ENCODE measurements around the gene CRX.
"Not testable (repeated sequence)": the region's sequence is repeated elsewhere in the genome, so short reads cannot be mapped to it uniquely, and the experiment has no call there.

The CRX gene

GRCh38 chr19:47806435-47806834 lies 15.3 kb upstream of the CRX start:
- TF ChIP-seq POLR2A (IDR thresholded peaks at IDR 0.05; ENCODE audit: low read depth, low read length) (no peak), TAF1 (IDR thresholded peaks at IDR 0.05; ENCODE audit: borderline replicate concordance, low read depth, low read length) (no peak), POLR2AphosphoS5 (IDR thresholded peaks at IDR 0.05; ENCODE audit: low read depth, low read length) (no peak)
- DNase-seq (ENCODE audit: insufficient read length) = no peak
- no peak for FAIRE-seq

GRCh38 chr19:47813304-47813994 lies 8.3 kb upstream of the CRX start:
- FAIRE-seq (peak; percentile 72), DNase-seq (ENCODE audit: insufficient read length) (peak; percentile 61)
- TF ChIP-seq TAF1 (IDR thresholded peaks at IDR 0.05; ENCODE audit: borderline replicate concordance, low read depth, low read length) (no peak), POLR2AphosphoS5 (IDR thresholded peaks at IDR 0.05; ENCODE audit: low read depth, low read length) (no peak), POLR2A (IDR thresholded peaks at IDR 0.05; ENCODE audit: low read depth, low read length) (no peak)

- FAIRE-seq (no peak), DNase-seq (ENCODE audit: insufficient read length) (no peak)
- TF ChIP-seq POLR2AphosphoS5 (IDR thresholded peaks at IDR 0.05; ENCODE audit: low read depth, low read length) (no peak), TAF1 (IDR thresholded peaks at IDR 0.05; ENCODE audit: borderline replicate concordance, low read depth, low read length) (no peak), POLR2A (IDR thresholded peaks at IDR 0.05; ENCODE audit: low read depth, low read length) (no peak)
These were observed 7.8 kb upstream of the CRX start for GRCh38 chr19:47813995-47814328.

- not testable (repeated sequence) for FAIRE-seq; DNase-seq (ENCODE audit: insufficient read length)
These were observed 5.5 kb upstream of the CRX start for GRCh38 chr19:47816270-47816669.

GRCh38 chr19:47818221-47818620 lies 3.5 kb upstream of the CRX start:
- not testable (repeated sequence) for FAIRE-seq

GRCh38 chr19:47819858-47820257 lies 1.9 kb upstream of the CRX start:
- no peak for DNase-seq (ENCODE audit: insufficient read length)
- TF ChIP-seq TAF1 (IDR thresholded peaks at IDR 0.05; ENCODE audit: borderline replicate concordance, low read depth, low read length) = no peak
- TF ChIP-seq POLR2AphosphoS5 (IDR thresholded peaks at IDR 0.05; ENCODE audit: low read depth, low read length) = no peak
- TF ChIP-seq POLR2A (IDR thresholded peaks at IDR 0.05; ENCODE audit: low read depth, low read length) = no peak
- FAIRE-seq = no peak

More at GRCh38 chr19:47818221-47818620, 3.5 kb upstream of the CRX start:
- not testable (repeated sequence) for DNase-seq (ENCODE audit: insufficient read length)

GRCh38 chr19:47820410-47820809 lies 1.3 kb upstream of the CRX start:
- TF ChIP-seq TAF1 (IDR thresholded peaks at IDR 0.05; ENCODE audit: borderline replicate concordance, low read depth, low read length) (no peak), POLR2A (IDR thresholded peaks at IDR 0.05; ENCODE audit: low read depth, low read length) (no peak), POLR2AphosphoS5 (IDR thresholded peaks at IDR 0.05; ENCODE audit: low read depth, low read length) (no peak)

GRCh38 chr19:47824396-47824795 lies 2.7 kb downstream of the CRX start:
- TF ChIP-seq POLR2A (IDR thresholded peaks at IDR 0.05; ENCODE audit: low read depth, low read length) (no peak), TAF1 (IDR thresholded peaks at IDR 0.05; ENCODE audit: borderline replicate concordance, low read depth, low read length) (no peak), POLR2AphosphoS5 (IDR thresholded peaks at IDR 0.05; ENCODE audit: low read depth, low read length) (no peak)
- FAIRE-seq = no peak

More at GRCh38 chr19:47820410-47820809, 1.3 kb upstream of the CRX start:
- DNase-seq (ENCODE audit: insufficient read length) (no peak), FAIRE-seq (no peak)

GRCh38 chr19:47826800-47827199 lies 5.1 kb downstream of the CRX start:
- FAIRE-seq = no peak
- DNase-seq (ENCODE audit: insufficient read length) = no peak
- TF ChIP-seq POLR2AphosphoS5 (IDR thresholded peaks at IDR 0.05; ENCODE audit: low read depth, low read length) (no peak), TAF1 (IDR thresholded peaks at IDR 0.05; ENCODE audit: borderline replicate concordance, low read depth, low read length) (no peak), POLR2A (IDR thresholded peaks at IDR 0.05; ENCODE audit: low read depth, low read length) (no peak)

More at GRCh38 chr19:47824396-47824795, 2.7 kb downstream of the CRX start:
- no peak for DNase-seq (ENCODE audit: insufficient read length)

- DNase-seq (ENCODE audit: insufficient read length) = no peak
- no peak for FAIRE-seq
- no peak for TF ChIP-seq TAF1 (IDR thresholded peaks at IDR 0.05; ENCODE audit: borderline replicate concordance, low read depth, low read length)
- no peak for TF ChIP-seq POLR2A (IDR thresholded peaks at IDR 0.05; ENCODE audit: low read depth, low read length)
- no peak for TF ChIP-seq POLR2AphosphoS5 (IDR thresholded peaks at IDR 0.05; ENCODE audit: low read depth, low read length)
These were observed 11.0 kb downstream of the CRX start for GRCh38 chr19:47832723-47833122.

- FAIRE-seq = no peak
- no peak for DNase-seq (ENCODE audit: insufficient read length)
- TF ChIP-seq POLR2A (IDR thresholded peaks at IDR 0.05; ENCODE audit: low read depth, low read length) = no peak
- no peak for TF ChIP-seq POLR2AphosphoS5 (IDR thresholded peaks at IDR 0.05; ENCODE audit: low read depth, low read length)
- no peak for TF ChIP-seq TAF1 (IDR thresholded peaks at IDR 0.05; ENCODE audit: borderline replicate concordance, low read depth, low read length)
These were observed 14.3 kb downstream of the CRX start for GRCh38 chr19:47836038-47836437.

GRCh38 chr19:47839411-47839810 lies 17.7 kb downstream of the CRX start:
- FAIRE-seq = no peak
- no peak for TF ChIP-seq TAF1 (IDR thresholded peaks at IDR 0.05; ENCODE audit: borderline replicate concordance, low read depth, low read length)
- no peak for DNase-seq (ENCODE audit: insufficient read length)

- DNase-seq (ENCODE audit: insufficient read length) (no peak), FAIRE-seq (no peak)
- no peak for TF ChIP-seq POLR2AphosphoS5 (IDR thresholded peaks at IDR 0.05; ENCODE audit: low read depth, low read length)
- no peak for TF ChIP-seq TAF1 (IDR thresholded peaks at IDR 0.05; ENCODE audit: borderline replicate concordance, low read depth, low read length)
- TF ChIP-seq POLR2A (IDR thresholded peaks at IDR 0.05; ENCODE audit: low read depth, low read length) = no peak
These were observed 18.2 kb downstream of the CRX start for GRCh38 chr19:47839913-47840312.

Data from GM12892 (cell line).